GM19328 (cell line): Measurements from ENCODE around the gene LAMA3.

Experiments
- ATAC-seq: cut with Tn5 transposase; IDR thresholded peaks from one replicate; pipeline ENCODE4 v1.9.1; 2021; ENCODE audit warnings: mild to moderate bottlenecking, moderate library complexity; ENCODE audit not compliant: unreplicated experiment

Gene LAMA3

DNA sequence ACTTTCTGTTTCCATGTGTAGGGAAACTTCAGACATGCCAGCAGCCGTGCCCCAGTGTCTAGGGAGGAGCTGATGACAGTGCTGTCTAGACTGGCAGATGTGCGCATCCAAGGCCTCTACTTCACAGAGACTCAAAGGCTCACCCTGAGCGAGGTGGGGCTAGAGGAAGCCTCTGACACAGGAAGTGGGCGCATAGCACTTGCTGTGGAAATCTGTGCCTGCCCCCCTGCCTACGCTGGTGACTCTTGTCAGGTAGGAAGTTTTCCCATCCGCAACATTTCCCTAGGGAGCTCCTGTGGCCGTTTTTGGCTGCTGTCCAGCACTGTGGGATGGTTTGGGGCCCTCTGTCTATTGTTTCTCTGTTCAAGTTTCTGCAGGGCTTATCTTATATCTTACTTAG is 182.2 kb downstream of the LAMA3 start:
- no peak for ATAC-seq

DNA sequence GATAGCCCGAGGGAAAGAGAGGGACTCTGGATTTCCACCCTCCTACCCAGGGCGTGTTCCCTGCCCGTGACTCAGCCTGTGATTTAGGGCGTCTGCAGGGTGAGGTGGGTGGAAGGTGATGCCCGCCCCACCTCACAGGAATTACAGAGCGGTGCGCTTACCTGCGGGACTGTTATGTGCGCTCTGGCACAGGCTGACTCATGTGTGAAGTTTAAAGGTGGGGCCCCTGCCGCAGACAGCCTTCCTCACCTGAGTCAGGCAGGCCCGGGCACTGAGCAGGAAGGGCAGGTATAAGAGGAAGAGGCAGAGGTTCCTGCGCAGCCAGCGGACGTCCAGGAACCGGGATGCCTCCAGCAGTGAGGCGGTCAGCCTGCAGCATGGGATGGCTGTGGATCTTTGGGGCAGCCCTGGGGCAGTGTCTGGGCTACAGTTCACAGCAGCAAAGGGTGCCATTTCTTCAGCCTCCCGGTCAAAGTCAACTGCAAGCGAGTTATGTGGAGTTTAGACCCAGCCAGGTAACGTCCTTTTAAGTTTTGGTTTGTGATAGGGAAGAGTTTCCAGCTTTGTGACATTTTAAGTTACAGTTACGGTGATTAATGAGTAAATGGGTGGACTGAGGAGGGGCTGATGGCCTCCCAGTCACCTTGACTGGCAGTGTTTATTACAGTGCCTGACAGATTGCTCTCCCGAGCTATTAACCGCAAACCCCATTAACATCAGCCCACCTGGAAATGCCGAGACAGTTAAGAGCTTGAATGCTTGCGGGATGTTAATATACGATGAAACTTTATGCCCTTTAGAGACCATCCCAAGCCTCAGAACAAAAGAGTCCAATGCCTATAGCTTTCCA is 183.7 kb downstream of the LAMA3 start:
- ATAC-seq, result no peak

DNA sequence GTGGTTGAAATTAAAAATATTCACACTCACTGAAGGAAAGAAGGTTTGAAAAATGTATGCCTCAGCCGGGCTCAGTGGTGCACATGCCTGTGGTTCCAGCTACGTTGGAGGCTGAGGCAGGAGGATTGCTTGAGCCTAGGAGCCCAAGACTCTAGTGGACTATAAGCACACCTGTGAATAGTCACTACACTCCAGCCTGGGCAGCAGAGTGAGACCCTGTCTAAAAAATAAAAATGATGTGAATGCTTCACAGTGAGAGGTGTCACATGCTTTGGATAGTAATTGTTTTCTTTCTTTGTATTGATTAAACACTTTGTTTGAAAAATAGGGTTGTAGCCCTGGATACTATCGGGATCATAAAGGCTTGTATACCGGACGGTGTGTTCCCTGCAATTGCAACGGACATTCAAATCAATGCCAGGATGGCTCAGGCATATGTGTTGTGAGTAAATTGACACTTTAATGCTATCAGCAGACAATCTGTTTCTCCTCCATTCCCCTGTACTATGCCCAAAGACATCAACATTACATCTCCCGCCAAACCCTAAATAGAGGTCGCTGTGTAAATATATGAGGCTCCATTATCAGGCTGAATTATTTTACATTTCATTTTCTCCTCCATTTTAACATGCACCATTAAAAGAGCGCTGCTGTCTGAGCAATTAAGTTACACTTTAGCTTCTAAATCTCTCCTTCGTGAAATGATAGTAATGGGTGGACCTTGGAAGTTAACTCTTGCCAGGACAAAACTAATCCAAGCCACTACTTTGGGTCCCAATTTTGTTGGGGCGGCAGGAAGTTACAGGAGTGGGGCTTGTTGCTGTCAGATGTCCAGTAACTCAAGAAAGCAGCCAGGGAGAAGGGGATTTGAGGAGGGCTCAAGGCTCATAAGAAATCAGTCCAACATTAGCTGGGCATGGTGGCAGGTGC is 187.0 kb downstream of the LAMA3 start:
- no peak for ATAC-seq

DNA sequence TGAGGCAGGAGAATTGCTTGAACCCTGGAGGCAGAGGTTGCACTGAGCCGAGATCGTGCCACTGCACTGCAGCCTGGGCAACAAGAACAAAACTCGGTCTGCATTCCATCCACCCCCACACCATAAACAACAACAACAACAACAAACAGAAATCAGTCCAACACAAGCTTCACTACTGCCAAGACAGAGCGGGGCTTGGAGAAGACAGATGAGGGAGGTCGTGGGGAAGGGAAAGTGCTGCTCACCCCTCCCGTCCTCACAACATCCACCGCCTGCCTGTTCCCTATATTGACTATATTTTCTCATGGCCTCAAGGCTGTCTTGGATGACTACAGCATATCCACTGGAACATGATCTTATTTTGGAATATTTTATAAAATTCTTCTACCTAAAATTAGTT is 187.7 kb downstream of the LAMA3 start:
- no peak for ATAC-seq

DNA sequence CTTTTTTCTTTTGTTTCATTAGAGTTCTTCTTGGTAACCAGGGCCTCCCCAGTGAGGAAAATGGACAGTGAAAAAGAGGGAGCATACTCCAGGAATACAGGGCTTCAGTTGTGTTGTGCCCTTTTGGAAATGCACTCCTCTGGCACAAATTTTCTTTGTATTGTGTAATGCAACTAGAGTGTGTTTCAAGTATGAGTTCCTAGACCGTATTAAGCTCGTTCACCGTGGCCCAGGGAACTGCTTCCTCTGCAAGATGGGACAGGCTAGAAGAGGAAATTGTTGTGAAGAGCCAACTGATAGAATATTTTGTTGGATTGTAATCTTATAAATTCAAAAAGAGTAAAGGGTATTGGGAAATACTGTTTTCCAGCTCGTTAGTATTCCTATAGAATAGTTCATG is 188.1 kb downstream of the LAMA3 start:
- no peak for ATAC-seq

DNA sequence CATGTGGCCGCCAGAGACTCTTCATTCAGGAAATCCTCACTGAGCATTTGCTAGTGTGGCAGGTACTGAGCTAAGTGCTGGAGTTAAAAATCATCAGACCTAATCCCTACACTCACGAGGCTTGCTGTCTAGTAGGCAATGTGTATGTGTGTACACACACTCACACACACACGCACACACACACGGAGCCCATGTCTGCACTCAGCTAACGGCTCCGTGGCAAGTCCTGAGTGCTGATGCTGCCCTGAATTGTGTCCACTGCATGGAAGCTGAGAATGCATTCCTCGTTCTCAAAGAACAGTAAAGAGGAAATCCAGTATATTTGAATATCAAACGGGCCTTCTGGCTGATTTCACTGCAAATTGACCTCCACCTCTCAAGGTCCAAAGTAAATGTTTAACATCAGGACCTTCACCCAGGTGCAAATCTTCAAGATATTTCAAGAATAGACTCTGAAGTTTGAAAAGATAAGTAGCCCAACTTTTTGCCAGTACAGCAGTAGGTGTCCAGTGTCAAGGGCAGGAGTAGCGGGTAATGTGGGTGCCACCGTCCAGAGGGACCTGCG is 189.2 kb downstream of the LAMA3 start:
- no peak for ATAC-seq

DNA sequence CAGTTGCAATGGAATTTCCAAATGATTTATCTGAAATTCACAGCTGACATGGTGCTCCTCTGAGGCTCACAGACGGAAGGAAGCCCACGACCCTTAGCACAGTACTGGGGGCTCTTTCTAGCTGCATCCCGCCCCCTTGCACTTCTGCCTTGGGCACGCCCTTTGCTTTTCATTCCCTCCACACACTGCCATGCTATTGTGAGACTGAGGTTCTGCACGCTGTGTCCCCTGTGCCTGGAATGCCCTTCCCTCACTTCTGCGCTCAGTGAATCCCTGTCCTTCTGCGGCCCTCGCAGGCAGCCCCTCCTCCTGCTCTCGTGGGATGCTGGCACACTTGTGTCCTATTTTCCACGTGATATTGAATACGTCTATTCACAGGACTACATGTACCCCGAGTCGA is 189.9 kb downstream of the LAMA3 start:
- no peak for ATAC-seq

DNA sequence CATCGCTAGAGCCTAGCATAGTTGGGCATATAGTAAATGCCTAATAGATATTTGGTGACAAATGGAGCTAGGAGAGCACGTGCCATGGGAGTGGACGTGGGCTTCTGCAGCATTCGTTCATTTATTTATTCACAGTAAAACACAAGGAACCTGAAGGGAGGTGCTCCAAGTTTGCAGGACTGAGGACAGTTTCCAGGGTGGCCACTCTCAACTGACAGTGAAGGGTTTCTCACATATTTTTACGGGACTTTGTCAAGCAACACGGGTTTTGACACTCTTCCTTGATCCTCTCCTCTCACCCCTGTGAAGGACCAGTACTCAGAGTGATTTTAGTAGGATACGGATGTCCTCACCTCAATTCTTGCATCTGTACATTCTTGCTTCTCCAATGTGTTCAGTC is 190.3 kb downstream of the LAMA3 start:
- no peak for ATAC-seq

DNA sequence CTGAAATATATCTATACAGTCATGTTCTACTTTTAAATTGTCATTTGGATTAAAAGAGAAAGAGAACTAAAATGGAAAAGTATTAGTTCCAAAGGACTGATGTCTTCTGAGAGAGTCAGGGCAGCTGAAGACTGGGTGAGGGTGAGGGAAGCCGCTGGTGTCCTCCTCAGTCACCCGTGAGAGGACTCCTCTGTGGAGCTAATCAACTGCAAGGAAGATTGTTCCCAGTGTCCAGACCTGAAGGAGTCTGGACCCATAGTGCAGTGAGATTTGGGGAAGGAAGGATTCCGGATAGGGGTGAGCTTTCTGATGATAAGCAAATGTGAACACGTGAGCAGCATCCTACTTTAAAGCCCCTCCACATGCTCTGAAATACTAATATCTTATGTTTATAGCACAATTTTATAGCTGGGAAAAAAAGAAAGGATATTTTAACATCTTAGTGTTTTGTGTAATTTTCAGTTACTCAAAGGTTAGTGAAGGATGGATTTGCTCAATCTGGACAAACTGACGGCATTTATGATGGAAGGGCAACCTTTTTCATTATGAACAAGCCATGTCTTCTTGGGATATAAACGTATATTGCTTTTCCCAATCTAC is 190.8 kb downstream of the LAMA3 start:
- no peak for ATAC-seq

DNA sequence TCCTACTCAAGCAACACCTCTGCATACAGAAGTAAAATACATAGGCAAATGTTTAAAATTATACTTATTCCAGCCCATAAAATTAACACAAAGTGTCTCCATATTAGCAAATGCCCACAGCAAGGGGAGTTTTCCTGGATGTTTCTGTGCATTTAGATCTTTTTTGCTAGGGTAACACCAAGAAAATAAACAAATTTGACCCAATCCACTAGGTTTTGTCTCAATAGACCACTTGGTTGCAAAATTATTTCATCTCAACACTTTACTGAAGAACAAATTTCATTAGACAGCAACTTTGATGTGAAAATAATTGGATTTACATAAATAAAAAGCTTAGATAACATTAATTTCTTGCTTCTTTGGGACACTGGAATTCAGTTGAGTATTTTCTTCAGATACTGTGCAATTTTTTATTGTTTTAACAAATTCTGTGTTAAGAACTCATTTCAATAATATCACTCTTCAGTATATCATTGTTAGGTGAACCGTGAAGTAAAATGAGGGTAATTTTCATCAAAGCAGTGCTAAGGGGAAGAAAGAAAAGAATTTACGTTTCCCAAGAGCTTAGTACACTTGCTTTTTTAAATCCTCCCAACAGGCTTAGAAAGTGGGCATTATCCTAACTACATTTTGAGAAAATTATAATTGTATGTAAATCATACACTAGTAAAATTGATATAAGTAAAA is 191.8 kb downstream of the LAMA3 start:
- no peak for ATAC-seq

DNA sequence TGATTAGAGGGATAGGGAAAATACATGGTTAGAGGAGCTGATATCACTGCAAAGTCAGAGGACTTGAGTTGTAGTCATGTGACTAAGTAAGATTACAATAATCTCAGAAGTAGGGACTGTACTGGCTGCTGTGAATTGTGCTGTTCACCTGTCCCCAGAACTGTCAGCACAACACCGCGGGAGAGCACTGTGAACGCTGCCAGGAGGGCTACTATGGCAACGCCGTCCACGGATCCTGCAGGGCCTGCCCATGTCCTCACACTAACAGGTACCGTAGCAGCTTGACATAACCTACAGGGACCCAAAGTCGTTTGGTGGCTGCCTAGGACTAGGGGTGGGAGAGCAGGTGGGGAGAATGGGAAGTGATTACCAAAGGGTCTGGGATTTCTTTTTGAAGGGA is 192.5 kb downstream of the LAMA3 start:
- ATAC-seq, result no peak

DNA sequence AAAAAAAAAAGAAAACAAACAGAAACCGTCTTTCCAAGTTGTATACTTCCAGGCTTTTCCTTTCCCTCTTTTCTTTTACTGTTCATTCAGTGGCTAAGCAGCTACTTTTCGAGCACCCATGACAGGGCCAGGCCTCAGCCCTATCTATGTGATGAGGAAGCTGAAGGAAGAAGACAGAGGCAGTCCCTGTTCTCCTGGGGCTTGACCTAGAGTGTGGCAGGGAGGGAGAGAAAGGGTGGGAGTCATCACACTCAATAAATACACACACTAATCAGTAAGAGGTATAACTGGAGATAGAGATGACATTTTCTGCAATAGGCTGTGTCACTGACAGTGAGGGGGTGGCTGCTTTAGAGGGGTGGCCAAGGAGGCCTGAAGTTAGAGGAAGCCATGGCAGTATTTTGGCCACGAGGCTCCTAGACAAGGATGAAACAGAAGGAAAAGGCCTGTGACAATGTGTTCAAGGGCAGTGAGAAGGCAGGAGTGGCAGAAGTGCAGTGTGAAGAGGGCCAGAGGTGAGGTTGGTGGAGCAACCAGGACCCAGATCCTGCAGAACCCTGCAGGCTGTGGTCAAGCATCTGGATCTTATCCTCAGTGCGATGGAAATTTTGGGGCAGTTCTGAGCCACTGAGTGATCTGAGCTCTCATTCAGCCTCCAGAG is 193.5 kb downstream of the LAMA3 start:
- no peak for ATAC-seq

DNA sequence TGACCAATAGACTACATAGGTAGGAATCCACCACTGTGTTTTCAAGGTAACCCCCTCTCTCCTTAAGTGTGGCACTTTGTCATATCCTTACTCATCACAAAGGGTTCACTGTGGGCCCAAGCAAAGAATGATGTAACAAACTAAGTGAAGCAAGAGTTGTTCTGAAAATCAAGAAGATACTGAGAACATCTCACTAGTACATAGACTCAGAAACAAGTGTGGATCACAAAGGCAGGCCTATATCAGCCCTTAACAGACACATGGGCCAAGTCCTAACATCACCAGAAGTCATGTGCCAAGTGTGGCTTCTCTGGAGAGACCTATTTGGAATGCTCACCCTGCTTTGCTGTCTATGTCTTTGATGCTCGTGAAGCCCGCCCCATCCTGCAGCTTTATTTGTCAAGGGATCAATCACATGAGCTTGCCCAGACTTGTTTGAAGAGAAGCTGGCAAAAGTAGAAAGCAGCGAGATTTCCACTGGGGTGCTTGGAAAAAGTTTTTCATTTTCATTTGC is 194.1 kb downstream of the LAMA3 start:
- ATAC-seq, result no peak

DNA sequence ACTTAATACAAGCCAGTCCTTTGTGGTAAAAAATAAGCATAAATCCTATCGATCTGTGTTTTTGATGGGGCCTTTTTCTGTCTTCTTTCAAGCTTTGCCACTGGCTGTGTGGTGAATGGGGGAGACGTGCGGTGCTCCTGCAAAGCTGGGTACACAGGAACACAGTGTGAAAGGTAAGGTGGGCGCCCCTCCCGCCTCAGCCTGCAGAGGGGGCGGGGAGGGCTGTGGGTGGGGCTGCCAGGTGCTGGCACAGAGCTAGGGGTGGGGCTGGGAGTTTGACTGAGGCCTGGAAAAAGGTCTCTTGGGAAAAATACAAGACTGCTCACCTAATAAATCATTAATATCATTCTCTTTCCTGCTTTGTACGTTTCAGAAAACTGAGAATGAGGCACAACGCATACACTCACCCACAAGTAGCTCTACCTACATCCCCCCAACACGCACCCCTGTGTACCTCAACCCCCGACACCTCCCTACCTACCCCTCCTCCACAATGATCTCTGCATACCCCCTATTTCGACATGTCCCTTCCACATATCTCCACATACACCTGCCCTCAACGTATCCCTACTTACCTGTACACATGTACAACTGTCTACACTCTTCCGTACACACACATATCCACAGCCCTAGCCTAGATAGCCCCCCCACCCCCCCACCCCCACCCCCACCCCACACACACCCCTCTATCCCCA is 195.6 kb downstream of the LAMA3 start:
- ATAC-seq, result no peak

DNA sequence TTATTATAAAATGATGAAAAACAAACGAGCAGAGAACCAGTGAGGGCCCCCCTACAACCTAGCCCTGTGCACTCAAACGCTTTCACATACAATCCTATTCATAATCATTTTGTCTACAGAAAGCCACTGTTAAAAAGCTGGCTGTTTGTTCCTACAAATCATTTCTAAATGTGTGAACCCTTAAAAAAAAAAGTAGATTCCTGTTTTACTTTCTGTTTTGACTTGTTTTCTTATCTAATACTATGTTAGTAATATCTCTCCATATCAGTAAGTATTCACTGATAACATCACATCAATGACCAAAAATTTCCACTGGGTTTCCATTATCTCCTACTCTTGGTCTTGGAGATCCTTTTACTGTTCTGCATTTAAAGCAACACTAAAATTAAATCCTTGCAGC is 196.5 kb downstream of the LAMA3 start:
- no peak for ATAC-seq

DNA sequence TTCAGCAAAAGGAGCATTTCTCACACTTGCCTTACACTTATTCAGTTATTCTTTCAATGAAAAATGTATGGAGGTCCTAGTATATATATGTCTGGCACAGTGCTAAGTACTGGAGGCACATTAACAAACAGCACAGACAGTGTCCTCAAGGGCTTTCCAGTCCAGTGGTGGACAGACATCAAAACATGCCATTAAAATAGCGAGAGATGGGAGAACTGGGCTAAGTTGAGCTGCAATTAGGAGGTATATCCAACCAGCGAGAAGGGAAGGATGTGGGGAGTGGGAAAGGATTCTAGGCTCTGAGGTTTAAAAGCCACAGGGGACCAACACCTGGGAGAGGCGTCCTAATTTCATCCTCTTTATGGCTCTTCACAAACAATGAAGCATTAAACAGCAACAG is 197.8 kb downstream of the LAMA3 start:
- no peak for ATAC-seq

DNA sequence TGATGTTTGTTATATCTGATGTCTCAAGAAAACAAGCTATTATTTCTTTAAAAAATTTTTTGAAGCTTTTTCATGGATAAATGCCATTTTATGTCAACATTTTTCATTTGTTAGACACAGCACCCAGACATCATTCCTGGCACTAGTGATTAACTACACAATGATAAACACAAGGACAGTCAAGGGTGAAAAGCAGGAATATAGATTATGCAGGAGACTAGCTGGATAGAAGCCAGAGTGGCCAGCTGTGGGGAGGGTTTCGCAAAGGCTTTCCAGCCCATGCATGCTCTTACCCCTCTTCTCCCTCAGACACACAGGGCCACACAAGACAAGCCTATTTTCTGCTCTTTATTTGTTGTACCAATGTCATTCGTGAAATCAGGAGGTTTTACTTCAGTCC is 198.2 kb downstream of the LAMA3 start:
- ATAC-seq, result no peak

DNA sequence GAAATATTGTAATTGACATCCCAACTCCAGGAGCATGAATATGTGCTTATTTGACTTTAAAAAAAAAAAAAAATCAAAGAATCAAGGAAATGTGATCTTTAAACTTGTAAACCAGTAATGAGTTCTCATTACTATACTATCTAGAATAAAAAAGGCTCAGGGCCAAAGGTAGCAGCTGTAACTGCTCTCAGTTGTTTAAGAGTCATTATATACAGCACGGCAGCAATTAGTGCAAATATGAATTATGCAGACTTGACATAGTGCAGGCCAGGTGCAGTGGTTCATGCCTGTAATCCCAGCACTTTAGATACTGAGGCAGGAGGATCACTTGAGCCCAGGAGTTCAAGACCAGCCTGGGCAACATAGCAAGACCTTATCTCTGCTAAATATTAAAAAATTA is 199.6 kb downstream of the LAMA3 start:
- ATAC-seq, result no peak

DNA sequence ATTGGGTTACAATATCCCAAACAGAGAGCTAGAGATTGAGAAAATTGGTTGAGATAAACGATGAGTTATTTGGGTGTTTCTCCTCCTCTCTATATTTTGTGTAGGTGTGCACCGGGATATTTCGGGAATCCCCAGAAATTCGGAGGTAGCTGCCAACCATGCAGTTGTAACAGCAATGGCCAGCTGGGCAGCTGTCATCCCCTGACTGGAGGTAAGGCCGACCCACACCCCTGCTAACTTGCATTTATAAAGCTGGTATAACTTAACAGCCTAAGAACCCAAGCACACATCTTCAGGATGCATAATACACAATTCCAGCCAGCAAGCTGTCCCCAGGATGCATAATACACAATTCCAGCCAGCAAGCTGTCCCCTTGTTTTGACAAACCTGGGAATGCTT is 200.7 kb downstream of the LAMA3 start:
- no peak for ATAC-seq
